ENCODE results near the gene TDP2. TPM values are rescaled to one million over a fixed set of nuclear protein-coding genes. Genes with fewer than 3 reads are reported as not detected.

The TDP2 gene
- total and polyA plus RNA-seq, 12 donors = 20.0 to 30.9 (median 24.3) TPM

GRCh38 chr6:24650365-24650764, 16.3 kb downstream of the TDP2 start:
- 53 to 56% methylated on average over 3 of the region's 3 CpGs for WGBS, 2 donors
- intact Hi-C loops (cut with DNase I) = no loop called here
- ATAC-seq (no peak), DNase-seq (no peak)
- Histone ChIP-seq H3K9me3 (no peaks in the 10 kb centered on the region), H3K36me3 (peaks cover 0 to 64% (median 28%) of the 10 kb centered on the region in 9 donors), H3K4me1 (peaks cover 0 to 14% (median 2%) of the 10 kb centered on the region in 9 donors), H3K27ac (no peak overlapping the region), H3K27me3 (peaks cover 0 to 3% (median 0%) of the 10 kb centered on the region in 7 donors), H3K4me3 (no peak overlapping the region)
- TF ChIP-seq CTCF (IDR thresholded peaks at IDR 0.05) = no peak

DNA sequence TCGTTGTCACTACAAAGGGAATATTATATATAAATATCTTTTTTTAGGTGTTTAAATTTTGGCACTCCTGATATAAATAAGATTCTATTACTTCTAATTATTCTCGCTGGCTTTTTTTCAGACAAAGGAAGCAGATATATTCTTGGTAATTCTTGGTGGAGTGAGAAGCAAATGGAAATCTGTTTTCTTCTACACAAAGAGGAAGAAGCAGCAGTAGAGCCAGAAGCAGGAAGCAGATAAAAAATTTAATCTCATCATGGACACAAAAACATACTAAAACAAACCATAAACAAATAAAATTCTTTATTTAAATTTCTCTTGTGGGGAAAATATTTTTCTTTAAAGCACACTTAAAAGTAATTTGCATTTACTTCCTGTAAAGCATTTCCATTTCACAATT, 17.0 kb downstream of the TDP2 start:
- intact Hi-C loops (cut with DNase I) = no loop called here
- Histone ChIP-seq H3K4me3 (no peak overlapping the region), H3K27me3 (peaks cover 0 to 9% (median 0%) of the 10 kb centered on the region in 7 donors), H3K4me1 (peaks cover 0 to 10% (median 5%) of the 10 kb centered on the region in 9 donors), H3K9me3 (no peaks in the 10 kb centered on the region), H3K36me3 (peaks cover 0 to 57% (median 28%) of the 10 kb centered on the region in 9 donors), H3K27ac (no peak overlapping the region)
- DNase-seq (no peak), ATAC-seq (no peak)
- no peak for TF ChIP-seq CTCF (IDR thresholded peaks at IDR 0.05)
- 83 to 92% methylated on average over 2 of the region's 2 CpGs for WGBS, 2 donors

- Histone ChIP-seq H3K4me1 (peaks cover 0 to 10% (median 5%) of the 10 kb centered on the region in 9 donors), H3K27me3 (peaks cover 0 to 24% (median 8%) of the 10 kb centered on the region in 7 donors), H3K9me3 (no peaks in the 10 kb centered on the region), H3K36me3 (peaks cover 0 to 43% (median 18%) of the 10 kb centered on the region in 9 donors), H3K27ac (no peak overlapping the region), H3K4me3 (no peak overlapping the region)
- DNase-seq = no peak
- intact Hi-C loops (cut with DNase I) = no loop called here
- 97 to 98% methylated on average over 5 of the region's 5 CpGs for WGBS, 2 donors
- no peak for ATAC-seq
- no peak for TF ChIP-seq CTCF (IDR thresholded peaks at IDR 0.05)
Measured at GRCh38 chr6:24648276-24648675, 18.4 kb downstream of the TDP2 start.

GRCh38 chr6:24646771-24647170, 19.9 kb downstream of the TDP2 start:
- no peaks in the 10 kb centered on the region for H3K9me3 ChIP-seq
- WGBS, 2 donors = 87 to 95% methylated on average over 8 of the region's 8 CpGs
- DNase-seq = no peak
- peak overlapping the region in 2 of 10 donors; percentile 72 to 95 for H3K4me3 ChIP-seq
- ATAC-seq = no peak
- peaks cover 0 to 10% (median 5%) of the 10 kb centered on the region in 9 donors for H3K4me1 ChIP-seq
- peaks cover 0 to 33% (median 16%) of the 10 kb centered on the region in 7 donors for H3K27me3 ChIP-seq
- no peak for TF ChIP-seq CTCF (IDR thresholded peaks at IDR 0.05)
- intact Hi-C loops (cut with DNase I) = no loop called here
- H3K27ac ChIP-seq = no peak overlapping the region
- H3K36me3 ChIP-seq = peaks cover 0 to 28% (median 5%) of the 10 kb centered on the region in 9 donors

Data from heart right ventricle (tissue), 16 donors.